ENCODE results near the gene C22orf15. TPM values are rescaled to one million over a fixed set of nuclear protein-coding genes. Genes with fewer than 3 reads are reported as not detected.

C22orf15 gene
- total RNA-seq, 1 donor from 2014 or later = not detected

GRCh38 chr22:23750714-23751440, 11.9 kb upstream of the C22orf15 start, which contains the start of gene ZNF70:
Gene ZNF70 (minus strand): TSS chr22:23751112. CDS start chr22:23745140, 5,972 bp downstream.
- ATAC-seq = peak; percentile 90

DNA sequence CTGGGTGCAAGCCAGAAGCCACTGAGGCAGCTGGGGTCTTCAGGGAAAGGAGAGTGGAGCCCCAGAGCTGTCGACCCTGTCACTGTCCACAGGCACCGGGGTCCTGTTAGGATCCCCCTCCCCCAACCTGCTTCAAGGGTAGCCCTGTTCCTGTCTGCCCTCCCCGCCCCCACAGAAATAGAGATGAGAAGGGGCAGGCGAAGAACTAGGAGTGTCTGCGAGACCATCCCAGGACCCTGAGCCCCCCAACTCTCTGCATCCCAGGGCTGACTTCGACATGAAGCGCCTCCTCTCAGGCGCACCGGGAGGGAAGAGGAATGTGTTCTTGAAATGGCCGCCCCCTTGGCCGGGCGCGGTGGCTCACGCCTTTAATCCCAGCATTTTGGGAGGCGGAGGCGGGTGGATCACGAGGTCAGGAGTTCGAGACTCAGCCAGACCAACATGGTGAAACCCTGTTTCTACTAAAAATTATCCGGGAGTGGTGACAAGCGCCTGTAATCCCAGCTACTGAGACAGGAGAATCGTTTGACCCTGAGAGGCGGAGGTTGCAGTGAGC, 11.3 kb upstream of the C22orf15 start:
- peak; percentile 17 for ATAC-seq

- peak; percentile 24 for ATAC-seq
These were observed 10.6 kb upstream of the C22orf15 start for GRCh38 chr22:23752090-23752691.

DNA sequence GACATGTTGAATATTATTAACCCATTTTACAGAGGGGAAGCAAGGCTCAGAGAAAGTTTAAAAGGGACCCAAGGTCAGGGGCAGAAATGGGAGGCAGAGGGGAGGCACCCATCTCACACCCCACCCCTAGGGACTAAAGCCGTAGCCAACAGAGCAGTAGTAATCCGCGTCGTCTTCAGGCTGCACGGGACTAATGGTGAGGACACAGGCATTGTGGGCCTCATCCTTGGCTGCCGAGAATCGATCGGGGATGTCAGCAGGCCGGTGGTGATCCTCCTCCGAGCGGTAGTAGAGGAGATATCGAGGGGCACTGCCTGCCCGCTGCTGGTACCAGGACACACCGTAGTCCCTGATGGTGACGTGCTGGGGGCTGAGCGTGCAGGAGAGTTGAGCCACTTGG, 10.0 kb upstream of the C22orf15 start:
- no peak for ATAC-seq

DNA sequence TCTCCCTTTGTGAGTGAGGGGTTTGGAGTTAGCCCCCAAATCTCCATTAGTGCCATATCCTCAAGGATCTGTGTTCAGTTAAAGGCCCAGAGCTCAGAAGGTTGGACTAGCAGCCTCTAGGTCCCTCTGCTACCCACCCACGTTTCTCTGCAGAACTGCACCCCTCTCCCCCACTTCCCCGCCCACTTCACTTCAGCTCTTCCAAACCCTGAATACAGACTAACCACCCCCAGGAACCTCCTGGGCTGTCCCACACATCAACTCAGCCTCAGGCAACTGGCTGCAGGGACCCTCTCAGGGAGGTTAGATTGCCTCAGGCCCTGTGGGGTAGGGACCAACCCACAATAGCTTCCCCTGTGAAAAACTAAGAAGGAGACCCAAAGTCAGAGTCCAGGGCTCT, 9.4 kb upstream of the C22orf15 start:
- no peak for ATAC-seq

DNA sequence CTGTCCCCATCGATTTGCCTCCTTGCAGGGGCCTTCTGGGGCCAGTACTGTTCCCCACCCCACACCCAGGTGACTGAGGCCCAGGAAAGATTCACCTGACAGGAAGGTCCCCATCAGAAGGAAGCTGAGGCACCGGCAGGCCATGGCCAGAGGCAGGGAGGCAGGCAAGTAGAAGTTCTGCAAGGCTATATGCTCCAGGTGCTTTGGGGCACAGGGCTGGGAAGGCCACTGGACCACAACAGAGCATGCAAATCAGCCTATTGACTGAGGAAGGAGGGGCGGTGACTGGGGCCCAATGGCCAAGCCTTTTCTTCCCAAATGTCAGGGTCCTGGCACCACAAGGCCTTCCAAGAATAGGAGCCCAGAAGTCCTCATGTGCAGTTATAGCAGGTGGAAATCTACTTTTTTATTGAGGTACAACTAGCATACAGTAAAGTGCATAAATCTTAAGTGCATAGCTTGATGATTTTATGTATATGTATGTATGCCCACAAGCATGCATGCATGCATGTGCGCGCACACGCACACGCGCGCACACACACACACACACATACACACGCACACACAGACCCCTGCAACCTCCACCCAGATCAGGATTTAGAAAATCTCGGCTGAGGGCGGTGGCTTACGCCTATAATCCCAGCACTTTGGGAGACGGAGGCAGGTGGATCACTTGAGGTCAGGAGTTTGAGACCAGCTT, 8.4 kb upstream of the C22orf15 start, which contains the start of gene VPREB3:
VPREB3 (minus strand) TSS at position 206 of the 700 bp plus-strand sequence; CDS start at position 144, 62 bp downstream.
- ATAC-seq = no peak

- no peak for ATAC-seq
These were observed 7.7 kb upstream of the C22orf15 start for GRCh38 chr22:23754980-23755636.

DNA sequence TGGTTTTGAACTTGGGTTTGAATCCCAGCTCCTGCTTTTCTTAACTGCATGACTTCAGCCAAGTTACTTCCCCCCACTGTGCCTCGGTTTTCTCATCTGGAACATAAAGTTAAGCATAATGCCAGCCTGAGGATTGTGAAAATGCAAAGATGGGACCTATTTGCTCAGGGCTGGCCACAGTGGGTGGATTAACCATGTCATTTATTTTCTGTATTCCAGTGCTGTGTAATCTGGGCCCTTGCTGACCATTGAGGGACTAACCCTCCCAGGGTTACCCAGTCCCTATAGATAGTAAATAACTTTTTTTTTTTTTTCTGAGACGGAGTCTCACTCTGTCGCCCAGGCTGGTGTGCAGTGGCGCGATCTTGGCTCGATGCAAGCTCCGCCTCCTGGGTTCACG, 7.1 kb upstream of the C22orf15 start:
- ATAC-seq = no peak

DNA sequence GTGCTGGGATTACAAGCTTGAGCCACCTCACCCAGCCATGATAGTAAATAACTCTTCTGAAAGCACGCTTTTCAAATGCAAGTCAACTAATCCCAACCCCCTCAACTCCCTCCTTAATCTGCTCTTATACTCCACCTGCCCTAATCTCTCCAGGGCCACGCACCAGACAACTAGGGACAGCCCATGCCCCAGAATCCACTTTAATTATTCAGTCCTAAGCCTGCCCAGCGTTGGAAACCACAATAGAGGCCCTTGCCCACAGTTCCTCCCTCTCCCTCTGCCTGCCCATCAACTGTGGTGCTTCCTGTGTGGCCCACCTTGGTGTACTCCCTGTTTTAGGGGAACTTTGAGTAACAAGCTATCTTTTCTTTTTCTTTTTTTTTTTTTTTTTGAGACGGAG, 5.9 kb upstream of the C22orf15 start:
- no peak for ATAC-seq

GRCh38 chr22:23759566-23759965, 3.2 kb upstream of the C22orf15 start:
- no peak for ATAC-seq

DNA sequence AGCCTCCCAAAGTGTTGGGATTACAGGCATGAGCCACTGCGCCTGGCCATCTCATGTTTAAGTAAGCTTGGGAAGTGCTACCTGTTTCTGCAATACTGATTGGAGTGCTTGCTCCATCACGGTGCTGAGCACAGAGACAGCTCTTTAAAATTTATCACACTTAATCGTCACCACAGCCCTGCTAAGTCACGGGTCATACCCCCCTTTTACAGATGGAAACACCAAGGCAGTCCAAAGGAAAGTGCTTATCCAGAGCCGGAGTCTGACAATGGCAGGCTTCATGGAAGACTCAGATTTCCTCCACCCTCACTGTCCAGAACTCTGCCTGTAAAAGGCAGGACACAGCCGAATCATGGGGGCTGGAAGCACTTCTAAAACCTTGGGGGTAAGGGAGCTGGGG, 2.7 kb upstream of the C22orf15 start:
- no peak for ATAC-seq

DNA sequence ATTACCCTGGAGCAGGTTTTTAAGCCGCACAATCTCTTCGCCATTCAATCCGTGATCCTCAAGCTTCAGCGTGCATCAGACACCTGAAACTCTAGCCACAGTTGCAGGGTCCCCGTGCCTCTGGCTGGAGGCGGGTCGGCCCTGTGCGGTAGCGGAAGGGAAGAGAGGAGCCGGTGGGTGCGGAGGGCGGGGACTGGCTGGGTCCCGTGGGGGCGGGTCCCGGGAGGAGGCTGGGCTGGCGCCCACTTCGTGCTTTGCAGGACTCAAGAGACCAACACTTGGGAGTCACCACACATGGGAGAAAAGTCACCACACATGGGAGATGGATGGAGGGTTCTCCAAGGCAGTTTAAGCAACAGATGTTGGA, 772 bp downstream of the C22orf15 start:
- no peak for ATAC-seq

DNA sequence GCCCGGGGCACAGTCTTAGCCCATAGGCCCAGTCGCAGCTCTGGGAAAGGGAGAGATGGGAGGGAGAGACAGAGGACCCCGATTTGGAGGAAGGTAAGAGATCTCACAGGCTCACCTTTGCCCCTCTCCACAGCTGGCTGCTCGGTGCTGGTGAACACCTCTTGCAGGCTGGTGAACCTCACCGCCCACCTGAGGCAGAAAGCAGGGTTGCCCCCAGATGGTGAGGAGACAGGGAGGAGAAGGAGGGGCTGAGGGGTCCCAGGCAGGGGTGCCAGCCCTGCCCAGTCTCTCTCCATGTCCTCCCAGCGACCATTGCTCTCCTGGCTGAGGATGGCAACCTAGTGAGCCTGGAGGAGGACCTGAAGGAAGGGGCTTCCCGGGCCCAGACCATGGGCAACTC, 1.2 kb downstream of the C22orf15 start:
- ATAC-seq = no peak

GRCh38 chr22:23764899-23765881, 2.4 kb downstream of the C22orf15 start:
- no peak for ATAC-seq

DNA sequence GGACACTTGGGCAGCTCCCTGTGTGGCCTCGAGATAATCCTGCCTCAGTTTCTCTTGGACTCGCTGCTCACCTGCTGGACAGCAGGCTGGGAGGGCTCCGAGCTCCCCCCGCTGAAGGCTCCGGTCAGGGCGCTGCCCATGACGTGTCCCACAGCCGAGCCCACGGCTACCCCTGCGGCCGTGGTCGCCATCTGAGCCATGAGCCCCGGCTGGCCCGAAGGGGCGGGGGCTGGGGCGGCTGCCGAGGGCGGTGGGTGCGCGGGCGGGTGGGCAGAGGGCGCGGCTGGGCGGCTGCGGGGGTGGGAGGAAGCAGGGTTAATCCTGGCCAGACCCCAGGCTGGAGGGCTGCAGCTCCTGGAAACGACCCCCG, 4.5 kb downstream of the C22orf15 start:
- ATAC-seq = no peak

DNA sequence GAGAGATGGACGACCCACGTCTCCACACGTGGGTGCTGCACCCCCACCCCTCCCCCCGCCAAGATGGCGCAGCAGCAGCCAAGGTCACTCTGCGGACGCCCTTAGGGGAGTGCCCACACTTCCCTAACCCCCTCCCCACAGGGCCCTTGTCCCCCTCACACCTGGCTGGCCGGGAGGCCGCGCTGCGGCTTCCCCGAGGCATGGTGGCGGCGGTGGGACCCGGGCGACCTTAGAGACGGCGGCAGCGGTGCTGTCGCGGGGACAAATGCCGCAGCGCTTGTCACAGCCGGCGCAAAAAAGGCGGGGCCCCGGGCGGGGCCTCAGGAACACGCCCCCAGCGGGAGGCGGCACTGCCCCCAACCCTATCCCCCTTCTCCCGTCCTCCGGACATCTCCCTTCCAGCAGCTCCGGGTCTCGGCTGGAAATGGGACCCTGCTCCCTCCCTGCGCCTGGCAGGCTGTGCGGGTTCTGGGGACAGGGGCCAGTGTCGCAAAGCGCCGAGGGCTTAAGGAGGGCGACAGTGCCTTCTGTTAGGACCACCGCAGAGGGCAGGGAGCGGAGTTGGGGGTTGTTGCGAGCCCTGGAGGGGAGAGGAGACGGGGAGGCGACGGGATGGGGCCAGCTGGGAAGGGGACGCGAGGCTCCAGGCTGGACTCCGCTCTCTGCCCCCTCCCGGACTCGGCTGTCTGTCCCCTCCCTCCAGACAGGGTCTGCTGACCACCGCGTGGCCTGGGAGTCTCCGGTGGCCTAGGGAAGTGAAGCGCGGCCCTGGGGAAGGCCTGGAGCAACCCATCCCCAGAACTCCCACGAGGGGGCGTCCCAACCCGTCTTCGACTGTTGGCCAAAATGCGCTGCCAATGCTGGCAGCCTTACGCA, 5.1 kb downstream of the C22orf15 start, which contains the start of gene CHCHD10:
CHCHD10 (minus strand) TSS at position 300 of the 876 bp plus-strand sequence; CDS start at position 202, 98 bp downstream.
- ATAC-seq = peak; percentile 61

DNA sequence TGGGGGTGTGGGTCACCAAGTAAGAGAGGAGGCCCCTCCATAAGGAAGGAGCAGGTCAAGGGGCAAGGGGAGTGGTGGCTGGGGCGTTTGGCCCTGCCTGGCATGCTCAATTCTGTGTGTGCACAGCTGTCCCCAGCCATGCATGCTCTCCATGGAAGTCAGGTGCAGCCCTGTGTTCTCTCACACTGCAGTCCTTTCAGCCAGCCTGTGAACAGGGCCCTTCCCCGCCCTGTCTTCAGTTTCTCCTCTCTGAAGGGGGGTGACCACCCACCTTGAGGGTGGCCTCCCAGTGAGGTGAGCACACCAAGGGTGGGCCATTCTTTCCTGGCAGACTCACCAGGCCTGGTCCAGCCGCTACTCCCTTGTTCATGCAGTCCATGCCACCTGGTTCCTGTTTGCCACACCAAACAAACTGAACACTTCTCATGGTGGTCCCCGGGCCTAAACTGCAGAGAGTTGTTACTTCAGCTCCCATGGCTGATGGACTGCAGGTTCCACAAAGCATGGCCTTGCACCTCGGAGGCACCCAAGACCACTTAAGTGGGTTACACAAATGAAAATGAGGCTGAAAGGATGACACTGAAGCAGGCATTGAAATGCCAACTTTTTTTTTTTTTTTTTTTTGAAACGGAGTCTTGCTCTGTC, 6.7 kb downstream of the C22orf15 start:
- ATAC-seq = no peak

- no peak for ATAC-seq
These were observed 9.5 kb downstream of the C22orf15 start for GRCh38 chr22:23772315-23772648.

DNA sequence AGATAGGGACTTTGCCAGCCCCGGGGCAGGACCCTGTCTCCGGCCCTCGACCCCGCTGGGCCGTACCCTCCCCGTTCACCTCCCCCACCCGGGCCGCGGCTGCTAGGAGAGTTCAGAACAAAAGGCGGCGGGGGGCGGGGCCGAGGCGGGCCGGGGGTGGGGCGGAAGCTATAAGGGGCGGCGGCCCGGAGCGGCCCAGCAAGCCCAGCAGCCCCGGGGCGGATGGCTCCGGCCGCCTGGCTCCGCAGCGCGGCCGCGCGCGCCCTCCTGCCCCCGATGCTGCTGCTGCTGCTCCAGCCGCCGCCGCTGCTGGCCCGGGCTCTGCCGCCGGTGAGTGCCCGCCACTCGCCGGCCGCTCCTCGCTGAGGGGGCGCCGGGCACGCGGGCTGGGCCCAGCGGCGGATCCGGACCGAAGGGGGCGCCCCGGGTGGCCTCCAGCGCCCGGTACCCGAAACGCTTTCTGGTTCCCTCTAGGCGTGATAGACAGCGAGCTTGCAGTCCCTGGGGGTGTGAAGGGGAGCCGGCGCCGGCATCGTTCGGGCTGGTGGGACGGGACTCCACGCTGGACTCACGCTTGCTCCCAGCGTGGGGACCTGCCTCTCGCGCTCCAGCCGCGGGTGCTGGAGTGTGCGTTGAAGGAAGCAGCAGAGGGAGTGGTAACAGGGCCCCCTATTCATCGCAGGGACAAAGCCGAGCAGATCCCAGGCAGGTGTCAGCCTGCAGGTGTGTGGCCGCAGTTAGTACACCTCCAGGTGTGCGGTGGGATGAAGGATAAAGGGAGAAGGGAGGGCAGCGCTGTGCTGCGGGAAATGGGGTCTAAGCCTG, 10.1 kb downstream of the C22orf15 start, which contains the start of gene MMP11:
MMP11 (plus strand) TSS at position 201 of the 825 bp plus-strand sequence; CDS start at position 223, 22 bp downstream.
- peak; percentile 43 for ATAC-seq

Measured in esophagus mucosa (tissue), 1 donor.